ENCODE results near the gene NTNG1. TPM values are rescaled to one million over a fixed set of nuclear protein-coding genes. Genes with fewer than 3 reads are reported as not detected.

NTNG1 gene
- total and polyA plus RNA-seq, 12 donors = 0.06 TPM; not detected in 11

DNA sequence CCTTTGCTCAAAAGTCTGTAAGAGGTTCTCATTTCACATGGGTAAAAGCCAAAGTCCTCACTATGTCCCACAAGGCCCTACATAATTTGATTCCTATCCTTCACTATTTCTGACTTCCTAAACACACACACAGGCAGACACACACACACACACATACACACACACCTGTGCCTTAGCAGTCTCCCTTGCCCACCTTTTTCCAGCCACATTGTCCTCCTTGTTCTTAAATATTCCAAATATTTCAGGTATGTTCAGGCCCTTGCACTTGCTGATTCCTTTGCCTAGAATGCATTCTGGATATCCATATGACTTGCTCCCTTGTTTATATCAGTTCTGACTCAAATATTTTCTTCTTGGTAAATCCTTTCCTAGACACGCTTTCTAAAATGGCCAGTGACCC lies 54.6 kb downstream of the NTNG1 start:
- WGBS, 2 donors = 74 to 78% methylated on average over 1 of the region's 1 CpG
- Histone ChIP-seq H3K9me3 (peaks cover 0 to 8% (median 0%) of the 10 kb centered on the region in 11 donors), H3K36me3 (no peaks in the 10 kb centered on the region), H3K4me1 (no peaks in the 10 kb centered on the region), H3K27ac (no peak overlapping the region), H3K27me3 (peaks cover 0 to 4% (median 0%) of the 10 kb centered on the region in 7 donors), H3K4me3 (no peak overlapping the region)
- no peak for ATAC-seq
- intact Hi-C loops (cut with DNase I) = no loop called here
- no peak for DNase-seq
- TF ChIP-seq CTCF (IDR thresholded peaks at IDR 0.05) = no peak

DNA sequence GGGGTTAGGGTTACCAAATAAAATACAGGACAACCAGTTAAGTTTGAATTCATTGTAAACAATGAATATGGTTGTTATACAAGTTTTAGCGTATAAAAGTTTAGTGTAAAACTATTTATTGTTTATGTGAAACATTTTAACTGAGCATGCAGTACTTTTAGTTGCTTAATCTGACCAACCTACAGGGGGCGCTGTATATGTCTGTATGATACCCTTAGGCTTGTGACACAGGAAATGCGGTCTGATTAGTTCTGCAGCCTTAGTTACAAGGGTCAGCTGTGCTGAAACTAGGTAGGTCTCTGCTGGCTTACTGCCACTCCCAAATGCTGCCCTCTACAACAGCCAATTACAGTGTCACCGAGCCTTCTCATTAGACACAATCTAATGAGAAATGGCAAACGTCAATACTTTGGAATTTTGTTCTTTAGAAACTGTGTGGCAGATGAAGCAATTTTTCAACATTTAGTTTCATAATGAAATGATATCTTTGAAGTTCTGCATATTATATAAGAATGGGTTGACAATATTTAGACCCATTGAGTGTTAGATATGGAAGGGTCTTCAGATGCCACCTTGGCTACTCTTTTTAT lies 56.2 kb downstream of the NTNG1 start:
- H3K36me3 ChIP-seq = no peaks in the 10 kb centered on the region
- intact Hi-C loops (cut with DNase I) = no loop called here
- no peak for DNase-seq
- ATAC-seq = no peak
- no peak overlapping the region for H3K27ac ChIP-seq
- H3K4me3 ChIP-seq = no peak overlapping the region
- peaks cover 0 to 4% (median 0%) of the 10 kb centered on the region in 7 donors for H3K27me3 ChIP-seq
- WGBS, 2 donors = 41 to 43% methylated on average over 5 of the region's 5 CpGs
- peak in 4 of 9 donors; percentile 8 to 33 (median 14) for TF ChIP-seq CTCF (IDR thresholded peaks at IDR 0.05)
- peaks cover 0 to 16% (median 6%) of the 10 kb centered on the region in 11 donors for H3K9me3 ChIP-seq
- no peaks in the 10 kb centered on the region for H3K4me1 ChIP-seq

DNA sequence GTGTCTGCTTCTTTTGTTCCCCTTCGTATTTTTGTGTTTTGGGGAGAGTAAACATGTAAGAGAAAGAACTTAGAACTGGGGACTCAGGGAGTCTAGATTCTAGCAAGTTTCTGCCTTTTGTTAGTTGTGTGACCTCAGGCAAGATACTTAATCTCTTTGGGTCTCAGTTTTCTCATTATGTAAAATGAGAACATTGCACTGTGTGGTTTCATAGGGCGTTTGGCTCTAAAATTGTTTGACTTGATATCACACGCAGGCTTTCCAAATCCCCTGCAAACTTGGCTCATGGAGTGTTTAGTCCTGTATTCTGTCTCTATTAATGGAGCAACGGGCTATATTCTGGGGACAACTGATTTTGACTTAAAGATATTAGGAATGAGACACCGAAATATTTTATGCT lies 57.7 kb downstream of the NTNG1 start:
- no peak for DNase-seq

DNA sequence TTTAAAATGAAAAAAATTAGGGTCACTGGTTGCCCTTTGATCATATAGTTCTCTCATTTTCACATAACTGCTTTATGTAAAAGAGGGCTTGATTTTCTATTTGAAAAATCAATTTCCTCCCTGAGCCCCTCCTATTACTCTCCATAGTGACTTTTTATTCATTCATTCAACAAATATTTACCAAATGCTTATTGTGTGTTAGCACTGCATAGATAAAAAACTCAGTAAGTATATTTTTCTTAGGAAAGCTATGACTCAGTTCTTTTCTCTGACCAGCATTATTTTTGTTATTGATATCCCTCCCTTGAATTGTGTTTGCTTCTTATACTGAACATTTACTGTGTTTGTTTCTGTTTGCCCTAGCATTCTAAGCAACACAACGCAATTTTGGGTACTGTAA lies 59.8 kb downstream of the NTNG1 start:
- WGBS, 2 donors = 94% methylated on average over 1 of the region's 1 CpG
- intact Hi-C loops (cut with DNase I) = no loop called here
- TF ChIP-seq CTCF (IDR thresholded peaks at IDR 0.05) = no peak

More for the DNA sequence above, 57.7 kb downstream of the NTNG1 start:
- H3K9me3 ChIP-seq = peaks cover 0 to 23% (median 13%) of the 10 kb centered on the region in 11 donors
- ATAC-seq = no peak
- peaks cover 0 to 4% (median 0%) of the 10 kb centered on the region in 7 donors for H3K27me3 ChIP-seq
- H3K4me3 ChIP-seq = no peak overlapping the region
- H3K36me3 ChIP-seq = no peaks in the 10 kb centered on the region
- H3K4me1 ChIP-seq = no peaks in the 10 kb centered on the region
- no peak overlapping the region for H3K27ac ChIP-seq
- WGBS, 2 donors = 52 to 64% methylated on average over 5 of the region's 5 CpGs
- intact Hi-C loops (cut with DNase I) = no loop called here
- no peak for TF ChIP-seq CTCF (IDR thresholded peaks at IDR 0.05)

More for the DNA sequence above, 59.8 kb downstream of the NTNG1 start:
- H3K4me1 ChIP-seq = no peaks in the 10 kb centered on the region
- H3K27ac ChIP-seq = no peak overlapping the region
- DNase-seq = no peak
- no peak overlapping the region for H3K4me3 ChIP-seq
- H3K9me3 ChIP-seq = peaks cover 0 to 23% (median 13%) of the 10 kb centered on the region in 11 donors
- peaks cover 0 to 4% (median 0%) of the 10 kb centered on the region in 7 donors for H3K27me3 ChIP-seq
- H3K36me3 ChIP-seq = no peaks in the 10 kb centered on the region
- no peak for ATAC-seq
